SK-N-MC (cell line): Measurements from ENCODE around the gene SYNE1.

Source experiments
- EZH2 ChIP-seq: fragments of 200-600 bp; sonication (generic); IDR thresholded peaks from one replicate; pipeline ENCODE4 v1.6.1; 2017; ENCODE audit warnings: antibody characterized with exemption
- FOXP2 ChIP-seq: optimal IDR thresholded peaks from 2 replicates; pipeline ENCODE3; 2011; ENCODE audit warnings: mild to moderate bottlenecking, moderate library complexity; ENCODE audit not compliant: insufficient read depth; ENCODE audit errors: extremely low read length, control extremely low read depth
- POLR2AphosphoS5 ChIP-seq: IDR thresholded peaks from 2 replicates; pipeline ENCODE4 v1.6.1; 2012; ENCODE audit warnings: mild to moderate bottlenecking, low read depth, low read length, borderline replicate concordance

DNA sequence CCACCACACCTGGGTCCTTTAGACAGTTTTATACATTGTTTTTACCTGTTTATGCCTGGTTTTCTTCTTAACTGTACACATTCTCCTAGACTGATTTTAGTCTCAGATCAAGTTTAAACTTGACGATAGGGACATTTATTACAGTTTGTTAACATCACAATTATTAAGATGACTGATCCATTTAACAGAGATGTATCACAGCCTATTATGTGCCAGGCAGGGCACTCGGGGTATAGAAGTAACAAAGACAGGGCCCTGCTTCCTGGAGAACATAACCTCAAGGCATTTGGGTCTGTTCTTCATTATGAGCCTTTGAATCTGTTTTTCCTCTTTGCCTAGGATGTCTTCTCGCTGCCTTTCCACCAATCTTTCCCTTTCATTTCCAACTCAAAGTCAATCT is 449.2 kb downstream of the SYNE1 start:
- TF ChIP-seq EZH2 (no peak), POLR2AphosphoS5 (no peak), FOXP2 (no peak)
